HG03064 (cell line): ENCODE data around the gene NR6A1.
A peak's percentile ranks its signal among the peaks of the same experiment; 100 is the strongest.

ENCODE experiments used
- ATAC-seq: cut with Tn5 transposase; IDR thresholded peaks from one replicate; pipeline ENCODE4 v1.9.1; 2021; ENCODE audit warnings: low read depth; ENCODE audit not compliant: unreplicated experiment

Gene NR6A1

GRCh38 chr9:124664143-124664542, 107.0 kb downstream of the NR6A1 start:
- no peak for ATAC-seq

DNA sequence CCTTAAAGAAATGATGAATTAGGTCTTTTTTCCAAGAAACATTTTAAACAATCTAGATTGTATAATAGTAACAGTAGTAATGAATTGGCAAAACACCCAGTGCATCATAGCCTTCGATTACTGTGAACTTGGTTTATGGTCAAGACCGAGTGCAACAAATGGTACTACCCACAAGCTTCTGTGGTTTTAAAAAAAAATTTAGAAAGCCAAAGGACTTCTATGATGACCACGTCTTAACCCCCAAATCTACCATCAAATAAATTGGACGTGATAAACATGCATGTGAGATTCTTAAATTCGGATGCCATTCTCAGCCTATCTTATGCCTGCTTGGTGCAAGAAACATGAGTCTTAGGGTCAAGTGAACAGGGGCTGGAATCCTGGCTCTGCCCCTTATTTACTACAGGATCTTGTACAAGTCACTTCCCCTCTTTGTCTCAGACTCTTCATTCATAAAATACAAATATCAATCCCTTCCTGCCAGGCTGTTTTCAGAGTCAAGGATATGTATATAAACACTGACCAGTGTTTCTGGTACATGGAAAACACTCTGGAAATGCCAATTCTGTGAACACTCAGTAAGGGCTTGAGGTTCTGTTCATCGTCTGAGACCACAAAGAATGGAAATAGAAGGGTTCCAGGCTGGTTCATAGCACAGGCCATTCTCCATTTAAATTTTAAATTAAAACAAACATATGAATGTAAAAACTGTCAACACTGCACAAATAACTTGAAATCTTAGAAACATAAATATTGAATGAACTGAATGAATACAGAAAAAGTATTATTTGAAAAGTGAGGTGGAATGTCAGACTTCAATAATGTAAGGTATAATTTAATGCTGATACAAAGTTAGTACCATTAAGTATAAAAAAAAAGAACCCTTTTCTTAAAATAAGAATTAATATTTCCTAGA, 107.8 kb downstream of the NR6A1 start:
- ATAC-seq = no peak

- ATAC-seq = no peak
These were observed 108.5 kb downstream of the NR6A1 start for GRCh38 chr9:124662561-124662960.

DNA sequence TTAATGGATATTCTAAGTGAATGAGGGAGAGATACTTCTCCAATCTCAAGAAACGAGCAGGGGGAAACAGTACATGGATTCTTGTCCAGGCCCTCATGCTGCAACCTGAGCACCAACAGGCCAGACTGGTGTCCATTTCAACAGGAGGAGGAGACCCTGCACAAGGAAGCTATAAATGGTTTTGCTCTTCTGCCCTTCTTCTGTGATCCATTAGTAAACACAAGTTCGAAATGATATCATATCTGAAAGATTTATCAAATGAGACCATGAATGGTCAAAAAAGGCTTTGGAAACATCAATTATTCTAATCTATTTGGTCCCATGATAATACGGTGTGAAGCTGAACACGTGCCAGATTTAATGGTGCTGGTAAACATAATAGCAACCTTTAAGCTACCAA, 109.8 kb downstream of the NR6A1 start:
- ATAC-seq = no peak

DNA sequence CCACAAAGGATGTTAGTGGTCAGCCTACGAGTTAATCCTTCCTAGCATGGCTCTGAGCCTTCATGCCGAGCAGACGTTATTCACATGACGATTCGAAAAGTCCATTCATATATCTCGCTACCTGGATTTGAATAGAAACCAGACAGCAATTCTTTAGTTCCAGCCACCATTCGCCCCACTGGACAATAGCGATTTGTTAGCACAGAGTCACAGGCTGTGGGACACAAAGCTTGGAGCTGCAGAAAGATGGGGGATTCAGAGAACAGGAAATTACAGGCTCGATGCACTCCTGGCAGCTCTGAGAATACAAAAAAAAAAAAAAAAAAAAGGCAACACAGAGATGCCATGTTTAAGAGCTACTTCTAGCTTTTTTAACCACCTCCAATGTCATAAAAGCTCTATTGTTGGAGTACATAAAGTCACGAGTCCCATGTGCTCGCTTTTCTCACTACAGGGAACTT, 110.7 kb downstream of the NR6A1 start:
- ATAC-seq = no peak

GRCh38 chr9:124659099-124659659, 111.9 kb downstream of the NR6A1 start:
- ATAC-seq = peak; percentile 41

GRCh38 chr9:124658165-124659017, 112.7 kb downstream of the NR6A1 start:
- peak; percentile 89 for ATAC-seq

- no peak for ATAC-seq
These were observed 113.6 kb downstream of the NR6A1 start for GRCh38 chr9:124657516-124657915.

- ATAC-seq = no peak
These were observed 116.7 kb downstream of the NR6A1 start for GRCh38 chr9:124654431-124654830.

DNA sequence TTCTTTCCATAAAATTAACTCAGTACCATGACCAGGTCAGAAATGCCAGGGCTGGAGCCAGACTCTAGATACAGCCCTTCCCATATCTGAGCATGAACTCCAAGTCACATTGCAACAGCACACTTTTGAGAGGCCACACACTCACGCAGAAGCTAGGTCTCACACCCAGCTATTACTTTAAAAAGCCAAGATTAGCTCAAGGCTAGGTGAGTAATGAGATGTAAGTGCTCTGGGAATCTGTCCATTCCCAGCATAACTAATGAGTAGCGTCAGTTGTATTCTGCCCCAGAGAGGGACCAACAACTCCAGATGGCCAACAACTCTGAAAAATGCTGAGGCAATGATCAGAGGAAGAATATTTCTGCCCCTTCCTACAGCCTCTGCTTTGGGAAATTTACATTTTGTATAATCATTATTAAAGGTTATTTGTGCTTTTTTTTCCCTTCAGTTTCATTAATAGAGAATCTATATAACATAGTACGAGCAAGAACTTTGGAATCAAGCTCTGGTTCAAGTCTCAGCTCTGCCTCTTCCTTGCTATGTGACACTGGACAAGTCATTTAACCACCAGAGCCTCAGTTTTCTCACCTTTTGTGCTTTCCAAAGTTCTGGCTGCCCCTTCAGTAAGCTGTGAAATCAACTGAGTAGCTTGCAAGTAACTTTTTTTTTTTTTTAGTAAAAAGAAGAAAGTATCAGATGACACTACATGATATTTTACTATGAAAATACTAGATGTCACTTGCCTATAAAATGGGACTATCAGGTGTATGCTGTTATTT, 118.3 kb downstream of the NR6A1 start:
- ATAC-seq = no peak

GRCh38 chr9:124652203-124652602, 118.9 kb downstream of the NR6A1 start:
- ATAC-seq = no peak

DNA sequence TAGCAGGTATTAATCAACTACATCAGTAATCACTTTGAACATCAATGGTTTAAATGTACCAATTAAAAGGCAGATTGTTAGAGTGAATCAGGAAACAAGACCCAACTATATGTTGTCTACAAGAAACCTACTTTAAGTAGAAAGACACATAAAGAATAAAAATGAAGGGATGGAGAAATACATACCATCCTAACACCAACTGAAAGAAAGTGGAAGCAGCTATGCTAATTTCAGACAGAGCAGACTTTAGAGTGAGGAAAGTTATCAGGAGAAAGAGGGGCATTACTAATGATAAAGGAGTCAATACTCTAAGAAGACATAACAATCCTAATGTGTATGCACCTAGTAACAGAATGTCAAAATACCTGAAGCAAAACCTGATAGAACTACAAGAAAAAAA, 125.8 kb downstream of the NR6A1 start:
- no peak for ATAC-seq

DNA sequence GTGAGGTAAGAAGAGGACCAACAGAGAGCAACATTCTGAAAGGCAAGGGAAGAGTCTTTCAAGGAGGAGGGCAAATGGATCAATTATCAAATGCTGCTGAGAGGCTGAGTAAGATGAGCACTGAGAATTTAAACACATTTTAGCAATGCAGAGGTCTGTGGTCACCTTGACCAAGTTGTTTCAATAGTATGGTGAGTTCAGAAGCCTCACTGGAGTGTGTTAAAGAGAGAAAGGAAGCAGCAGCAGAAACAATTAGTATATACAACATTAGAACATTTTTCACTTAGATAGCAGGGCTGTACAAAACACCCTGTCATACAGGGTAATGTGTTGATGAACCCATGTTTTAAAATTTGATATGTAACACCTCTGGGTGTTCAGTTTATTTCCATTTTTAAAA, 131.5 kb downstream of the NR6A1 start:
- ATAC-seq = no peak

DNA sequence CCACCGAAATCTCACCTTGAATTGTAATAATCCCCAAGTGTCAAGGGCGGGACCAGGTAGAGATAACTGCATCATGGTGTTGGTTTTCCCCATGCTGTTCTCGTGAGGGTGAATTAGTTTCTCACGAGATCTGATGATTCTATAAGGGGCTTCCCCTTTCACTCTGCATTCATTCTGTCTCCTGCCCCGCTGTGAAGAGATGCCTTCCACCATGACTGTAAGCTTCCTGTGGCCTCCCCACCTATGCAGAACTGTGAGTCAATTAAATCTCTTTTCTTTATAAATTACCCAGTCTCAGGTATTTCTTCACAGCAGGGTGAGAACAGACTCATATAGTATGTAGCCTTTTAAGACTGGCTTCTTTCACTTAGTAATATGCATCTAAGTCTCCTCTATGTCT, 135.8 kb downstream of the NR6A1 start:
- ATAC-seq = no peak

DNA sequence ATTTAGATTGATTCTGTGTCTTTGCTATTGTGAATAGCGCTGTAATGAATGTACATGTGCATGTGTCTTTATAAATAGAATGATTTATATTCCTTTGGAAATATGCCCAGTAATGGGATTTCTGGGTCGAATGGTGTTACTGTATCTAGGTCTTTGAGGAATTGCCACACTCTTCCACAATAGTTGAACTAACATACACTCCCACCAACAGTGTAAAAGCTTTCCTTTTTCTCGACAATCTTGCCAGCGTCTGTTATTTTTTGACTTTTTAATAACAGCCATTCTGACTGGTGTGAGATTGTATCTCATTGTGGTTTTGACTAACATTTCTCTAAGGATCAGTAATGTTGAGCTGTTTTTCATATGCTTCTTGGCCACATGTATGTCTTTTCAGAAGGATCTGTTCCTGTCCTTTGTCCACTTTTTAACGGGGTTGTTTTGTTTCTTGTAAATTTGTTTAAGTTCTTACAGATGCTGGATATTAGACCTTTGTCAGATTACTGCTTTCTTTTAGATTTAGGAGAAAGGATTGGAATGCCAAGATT, 139.0 kb downstream of the NR6A1 start:
- no peak for ATAC-seq

- ATAC-seq = no peak
These were observed 139.8 kb downstream of the NR6A1 start for GRCh38 chr9:124631326-124631725.

- ATAC-seq = no peak
These were observed 141.5 kb downstream of the NR6A1 start for GRCh38 chr9:124629600-124629999.

DNA sequence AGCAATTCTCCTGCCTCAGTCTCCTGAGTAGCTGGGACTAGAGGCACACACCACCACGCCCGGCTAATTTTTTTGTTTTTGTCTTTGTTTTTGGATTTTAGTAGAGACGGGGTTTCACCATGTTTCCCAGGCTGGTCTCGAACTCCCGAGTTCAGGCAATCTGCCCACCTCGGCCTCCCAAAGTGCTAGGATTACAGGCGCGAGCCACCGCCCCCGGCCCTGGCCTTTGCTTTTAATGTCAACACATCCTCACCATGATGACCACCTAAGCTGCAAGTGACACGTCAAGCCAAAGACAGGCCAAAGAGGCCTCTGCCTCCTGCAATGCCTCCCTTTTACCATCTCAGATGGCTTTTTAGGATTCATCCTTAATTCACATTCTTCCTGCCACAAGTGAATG, 142.4 kb downstream of the NR6A1 start:
- no peak for ATAC-seq

- ATAC-seq = no peak
These were observed 144.8 kb downstream of the NR6A1 start for GRCh38 chr9:124626276-124626675.

GRCh38 chr9:124625087-124625486, 146.0 kb downstream of the NR6A1 start:
- no peak for ATAC-seq
